ENCODE data around the gene COLQ.
"Not testable (repeated sequence)": the region's sequence is repeated elsewhere in the genome, so short reads cannot be mapped to it uniquely, and the experiment has no call there.

The COLQ gene

DNA sequence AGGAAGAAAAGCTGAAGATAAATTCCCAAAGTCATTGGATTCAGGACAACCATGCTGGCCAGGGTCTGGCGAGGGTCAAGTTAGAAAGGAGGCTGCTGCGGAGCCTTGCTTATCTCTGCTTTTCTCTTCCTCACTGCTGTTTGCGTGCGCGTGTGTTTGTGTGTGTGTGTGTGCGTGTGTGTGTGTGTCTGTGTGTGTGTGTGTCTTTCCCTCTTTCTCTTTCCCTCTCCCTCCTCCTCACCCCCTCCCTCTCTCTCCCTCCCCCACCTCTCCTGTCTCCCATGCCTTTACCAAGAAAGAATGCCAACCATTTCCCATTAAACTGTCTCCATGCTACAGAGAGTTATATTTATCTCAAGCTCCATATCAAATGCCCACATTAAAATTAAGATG lies at the start of gene COLQ:
Gene COLQ, minus strand, starts transcription at position 134 of the 393 bp plus-strand sequence. Its CDS starts 81 bp downstream, at position 53.
- no peak for DNase-seq (ENCODE audit: low read depth)

DNA sequence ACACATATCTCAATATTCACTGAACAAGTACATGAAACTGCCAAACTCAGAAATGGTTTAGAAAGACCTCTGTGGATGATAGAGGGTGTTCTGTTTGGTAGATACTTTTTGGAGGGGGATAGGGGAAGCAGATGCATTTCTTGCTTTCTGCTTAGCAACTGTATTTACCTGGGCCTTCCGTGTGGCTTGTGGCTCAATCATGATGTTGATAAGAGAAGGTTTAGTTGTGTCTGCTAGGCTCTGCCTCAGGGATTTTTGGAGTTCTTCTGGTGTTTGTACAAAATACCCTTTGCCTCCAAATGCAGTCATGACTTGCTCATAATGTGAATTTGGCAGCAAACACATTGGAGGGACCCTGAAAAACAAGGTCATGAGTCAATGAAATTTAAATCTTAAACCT lies 41.7 kb upstream of the COLQ start:
- no peak for DNase-seq (ENCODE audit: low read depth)

DNA sequence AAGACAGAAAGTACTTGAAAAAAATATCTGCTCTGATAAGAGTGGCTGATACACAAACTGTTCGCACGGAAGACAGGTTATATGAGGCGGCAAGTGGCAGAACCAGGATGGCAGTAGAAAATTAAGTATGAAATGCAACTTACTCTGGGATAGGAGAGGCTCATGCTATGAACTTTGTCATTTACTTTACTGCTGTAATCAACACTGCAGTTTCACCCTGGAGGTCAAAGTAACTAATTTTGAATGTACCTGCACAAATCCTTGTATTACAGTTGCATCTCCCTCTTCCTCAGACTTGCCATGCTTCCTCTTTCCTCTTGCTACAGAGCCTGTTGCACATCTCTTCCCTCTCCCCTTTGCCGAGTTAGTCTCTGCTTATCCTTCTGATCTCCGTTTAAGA lies 41.1 kb upstream of the COLQ start:
- DNase-seq (ENCODE audit: low read depth), result no peak

DNA sequence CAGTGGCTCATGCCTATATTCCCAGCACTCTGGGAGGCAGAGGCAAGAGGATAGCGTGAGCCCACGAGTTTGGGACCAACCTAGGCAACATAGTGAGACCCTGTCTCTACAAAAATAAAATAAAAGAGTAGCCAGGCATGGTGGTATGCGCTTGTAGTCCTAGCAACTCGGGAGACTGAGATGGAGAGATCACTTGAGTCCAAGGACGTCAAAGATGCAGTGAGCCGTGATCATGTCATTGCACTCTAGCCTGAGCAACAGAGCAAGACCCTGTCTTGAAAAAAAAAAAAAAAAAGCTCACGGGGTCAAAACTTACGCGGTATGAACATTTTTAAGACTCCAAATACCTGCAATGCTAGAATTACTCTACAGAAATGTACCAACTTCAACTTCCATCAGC lies 37.1 kb upstream of the COLQ start:
- DNase-seq (ENCODE audit: low read depth), result no peak

DNA sequence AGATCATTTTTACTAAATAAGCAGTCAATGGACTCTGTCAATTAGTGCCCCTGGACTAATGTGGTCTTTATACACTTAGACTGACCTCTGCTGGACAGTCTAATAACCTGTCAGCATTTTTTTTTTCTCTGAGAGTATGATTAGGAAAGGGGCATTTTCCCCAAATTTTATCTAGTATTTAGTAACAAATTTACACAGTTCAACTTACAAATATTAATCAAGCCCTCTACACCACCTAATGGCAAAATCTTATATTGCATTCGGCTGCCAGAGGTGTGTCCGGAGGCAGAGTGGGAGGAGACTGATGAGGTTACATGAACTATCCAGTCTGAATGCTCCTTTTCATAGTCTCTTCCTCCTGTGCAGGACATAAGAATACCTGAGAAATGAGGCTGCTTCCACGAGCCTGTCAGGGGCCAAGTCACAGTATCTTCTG lies 36.0 kb upstream of the COLQ start:
- peak; percentile 53 for DNase-seq (ENCODE audit: low read depth)

DNA sequence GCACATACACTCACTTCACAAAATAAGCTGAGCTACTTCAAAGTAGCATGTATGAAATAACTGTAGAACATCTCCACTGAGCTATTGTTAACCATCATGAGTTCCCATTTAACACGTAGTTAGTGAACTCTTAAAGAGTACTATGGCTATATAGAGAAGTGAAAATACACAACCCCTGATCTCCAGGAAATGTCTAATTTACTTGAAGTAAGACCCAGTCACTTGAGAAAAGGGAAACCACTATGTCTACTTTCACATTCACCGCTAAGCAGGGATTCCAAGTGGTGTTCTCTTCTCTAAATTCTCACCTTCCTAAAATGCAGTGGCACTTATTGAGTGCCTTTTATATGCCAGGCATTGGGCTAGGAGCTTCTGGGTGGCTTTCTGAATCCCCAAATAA lies 35.0 kb upstream of the COLQ start:
- DNase-seq (ENCODE audit: low read depth), result no peak

DNA sequence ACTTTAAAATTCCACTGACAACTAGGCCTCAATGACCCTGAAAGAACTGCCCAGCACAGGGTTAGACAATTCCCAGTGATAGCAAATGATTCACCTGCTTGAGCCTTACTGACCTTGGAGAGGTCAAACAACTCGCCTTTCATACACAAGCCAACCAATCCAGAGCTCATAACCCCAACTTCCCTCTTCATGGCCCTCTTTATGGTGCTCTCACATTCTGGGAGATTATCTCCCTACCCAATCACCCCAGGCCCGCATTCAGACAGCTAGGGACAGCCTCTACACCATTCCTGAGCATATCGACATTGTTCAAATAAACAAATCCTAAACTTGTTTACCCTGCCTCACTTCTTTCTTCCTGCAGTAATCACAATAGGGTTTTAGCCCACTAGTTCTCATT lies 32.2 kb upstream of the COLQ start:
- DNase-seq (ENCODE audit: low read depth), result no peak

DNA sequence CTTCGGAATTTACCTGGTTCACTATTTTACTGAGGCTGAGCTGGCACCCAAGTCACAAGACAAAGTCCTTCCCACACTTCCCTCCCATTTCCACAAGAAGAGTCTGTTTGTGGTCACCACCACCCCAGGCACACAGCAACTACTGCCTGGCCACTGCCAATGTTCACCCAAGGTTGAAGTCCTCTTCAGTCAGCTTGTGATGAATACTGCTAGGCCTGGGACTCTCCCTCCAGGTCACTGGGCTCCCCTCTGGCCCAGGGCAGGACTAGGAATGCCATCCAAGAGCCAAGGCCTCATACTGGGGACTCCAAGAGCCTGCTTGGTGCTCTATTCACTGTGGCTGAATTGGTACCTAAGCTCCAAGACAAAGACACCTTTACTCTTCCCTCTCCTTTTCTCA lies 30.4 kb upstream of the COLQ start:
- no peak for DNase-seq (ENCODE audit: low read depth)

DNA sequence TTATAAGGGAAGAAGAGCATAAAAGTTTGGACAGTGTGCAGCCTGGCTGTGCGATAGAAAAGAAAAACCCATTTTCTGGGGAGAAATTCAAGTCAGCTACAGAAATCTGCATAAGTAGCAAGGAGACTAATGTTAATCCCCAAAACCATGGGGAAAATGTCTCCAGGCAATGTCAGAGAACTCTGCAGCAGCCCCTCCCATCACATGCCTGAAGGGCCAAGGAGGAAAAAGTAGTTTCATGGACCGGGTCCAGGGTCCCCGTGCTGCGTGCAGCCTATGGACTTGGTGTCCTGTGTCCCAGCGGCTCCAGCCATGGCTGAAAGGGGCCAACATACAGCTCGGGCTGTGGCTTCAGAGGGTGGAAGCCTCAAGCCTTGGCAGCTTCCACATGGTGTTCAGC lies 28.3 kb upstream of the COLQ start:
- DNase-seq (ENCODE audit: low read depth), result no peak

DNA sequence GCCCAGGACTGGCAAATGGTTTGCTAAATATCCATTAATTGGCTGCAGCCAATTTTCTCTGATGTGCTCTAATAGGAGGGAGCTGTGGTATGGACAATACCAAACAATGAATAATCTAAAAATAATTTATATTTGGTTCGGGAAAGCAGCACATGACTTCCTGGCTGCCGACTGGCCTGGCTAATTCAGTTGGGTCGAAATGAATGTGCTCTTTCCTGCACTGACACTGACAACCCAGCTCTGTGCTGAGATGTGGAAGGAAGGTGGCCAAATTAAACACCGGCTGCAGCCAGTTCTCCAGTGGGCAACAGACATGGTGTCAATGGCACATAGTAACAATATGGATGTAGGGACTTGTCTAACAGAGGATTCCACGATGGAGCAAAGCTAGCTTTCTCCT lies 21.1 kb upstream of the COLQ start:
- no peak for DNase-seq (ENCODE audit: low read depth)

DNA sequence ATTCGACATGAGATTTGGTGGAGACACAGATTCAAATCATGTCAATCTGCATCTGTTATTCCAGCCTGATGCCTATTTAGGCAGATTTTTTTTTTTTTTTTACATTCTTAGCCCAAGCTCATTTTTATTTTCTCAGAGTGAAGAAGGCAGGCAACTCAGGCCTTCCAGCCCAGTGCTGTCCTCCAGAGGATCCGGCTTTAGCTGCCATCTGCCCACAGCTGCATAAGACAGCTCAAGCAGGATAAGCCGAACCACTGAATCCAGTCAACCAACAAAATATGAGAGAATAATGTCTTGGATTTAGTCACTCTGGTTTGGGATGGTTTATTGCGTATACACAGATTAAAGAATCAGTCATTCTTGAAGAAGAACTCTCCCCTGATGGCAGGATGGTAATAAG lies 19.9 kb upstream of the COLQ start:
- no peak for DNase-seq (ENCODE audit: low read depth)

DNA sequence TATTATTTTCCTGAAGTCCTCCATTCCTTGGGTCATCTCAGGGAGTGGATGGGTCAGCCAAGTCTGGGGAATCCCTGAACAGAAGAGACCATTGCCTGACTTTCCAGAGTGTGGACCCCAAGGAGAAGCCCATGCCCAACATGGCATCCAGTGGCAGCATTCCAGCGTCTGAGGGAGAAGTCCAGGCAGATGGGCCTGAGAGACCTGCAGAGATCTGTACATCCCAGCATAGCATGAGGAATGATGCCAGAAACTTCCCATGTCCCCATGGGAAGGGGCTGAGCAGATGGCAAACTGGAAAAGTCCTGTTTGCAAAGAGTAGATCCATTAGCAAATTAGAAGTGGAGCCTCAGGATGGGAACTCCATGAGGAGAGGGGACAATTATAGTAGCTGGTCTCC lies 17.6 kb upstream of the COLQ start:
- no peak for DNase-seq (ENCODE audit: low read depth)

DNA sequence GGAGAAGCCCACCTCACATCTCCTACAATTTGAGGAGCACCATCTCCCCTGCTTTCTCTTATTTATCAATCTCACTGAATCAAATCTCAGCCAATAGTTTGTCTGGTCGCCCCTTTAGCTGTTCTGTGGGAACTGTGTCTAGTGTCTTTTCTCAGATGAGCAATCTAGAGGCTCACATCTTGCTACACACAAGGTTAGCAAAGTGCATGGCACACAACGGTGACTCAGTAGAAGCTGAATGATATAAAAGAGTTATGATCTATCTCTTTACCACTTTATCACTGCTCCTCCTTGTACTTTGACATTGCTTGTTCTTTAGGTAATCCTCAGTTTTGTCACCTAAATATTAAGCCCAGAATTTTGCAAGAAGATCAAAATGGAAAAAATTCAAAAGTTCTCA lies 16.8 kb upstream of the COLQ start:
- DNase-seq (ENCODE audit: low read depth), result no peak

DNA sequence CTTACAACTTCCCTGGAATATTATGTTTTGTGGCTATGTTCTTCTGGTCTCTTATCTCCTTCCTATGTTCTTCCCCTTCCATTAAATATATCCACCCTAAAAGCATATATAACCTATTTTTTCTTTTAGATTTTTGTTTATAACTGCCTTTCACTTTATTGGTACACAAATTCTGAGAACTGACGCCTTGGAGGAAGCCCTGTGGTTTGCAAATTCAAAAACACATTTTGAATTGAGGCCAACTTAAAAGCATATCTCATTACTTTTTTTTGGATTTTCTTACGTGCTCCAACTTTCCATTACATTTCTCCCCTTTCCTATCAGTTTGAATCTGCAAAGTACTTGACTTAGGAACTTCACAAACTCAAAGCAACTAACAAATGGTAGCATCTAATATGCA lies 15.3 kb upstream of the COLQ start:
- DNase-seq (ENCODE audit: low read depth), result no peak

DNA sequence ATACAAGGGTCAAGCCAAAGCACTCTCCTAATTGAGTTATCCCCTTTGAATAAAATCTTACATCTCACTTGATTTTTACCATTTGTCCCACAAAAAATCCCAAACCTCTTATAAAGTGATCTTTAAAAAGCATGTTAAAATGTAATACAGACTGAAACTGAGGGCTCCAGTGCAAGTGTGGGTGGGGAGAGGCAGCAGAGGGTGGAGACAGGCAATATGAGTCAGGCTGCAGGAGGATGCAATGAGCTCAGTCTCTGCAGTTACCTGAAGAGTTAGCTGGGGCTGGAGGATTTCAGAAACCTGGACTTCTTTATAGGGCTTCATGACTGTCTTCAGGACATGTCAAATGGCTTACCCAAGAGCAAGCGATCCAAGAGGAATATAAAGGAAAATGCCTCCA lies 14.2 kb upstream of the COLQ start:
- DNase-seq (ENCODE audit: low read depth), result no peak

DNA sequence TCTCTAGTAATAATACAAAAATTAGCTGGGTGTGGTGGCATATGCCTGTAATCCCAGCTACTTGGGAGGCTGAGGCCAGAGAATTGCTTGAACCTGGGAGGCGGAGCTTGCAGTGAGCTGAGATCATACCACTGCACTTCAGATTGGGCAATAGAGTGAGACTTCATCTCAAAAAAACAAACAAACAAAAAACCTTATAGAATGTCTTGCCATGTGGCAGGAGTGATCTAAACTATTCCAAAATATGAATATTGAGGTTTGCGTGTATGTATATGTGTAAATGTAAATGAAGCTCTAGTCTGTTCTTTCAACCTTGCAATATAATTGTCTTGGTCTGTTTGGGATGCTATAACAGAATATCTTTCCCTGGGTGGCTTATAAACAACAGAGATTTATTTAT lies 11.1 kb upstream of the COLQ start:
- not testable (repeated sequence) for DNase-seq (ENCODE audit: low read depth)

DNA sequence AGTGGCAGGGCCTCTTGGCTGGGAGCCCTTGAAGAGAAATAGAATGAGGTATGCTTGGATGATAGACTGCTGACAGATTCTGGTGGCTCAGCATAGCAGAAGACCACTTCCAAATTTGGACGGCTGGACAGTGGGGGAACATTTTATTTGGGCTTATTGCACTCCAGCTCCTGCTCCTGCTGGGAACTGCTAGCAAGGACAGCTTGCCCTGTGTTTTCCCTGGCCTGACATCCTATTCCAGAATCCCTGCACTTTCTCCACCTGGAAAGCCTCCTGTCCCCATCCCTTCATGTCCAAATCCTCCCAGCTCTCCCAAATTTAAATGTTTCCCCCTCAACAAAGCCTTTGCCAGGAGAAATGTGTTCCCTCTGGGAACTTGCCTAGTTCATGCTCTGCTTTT lies 9.8 kb upstream of the COLQ start:
- DNase-seq (ENCODE audit: low read depth), result no peak

DNA sequence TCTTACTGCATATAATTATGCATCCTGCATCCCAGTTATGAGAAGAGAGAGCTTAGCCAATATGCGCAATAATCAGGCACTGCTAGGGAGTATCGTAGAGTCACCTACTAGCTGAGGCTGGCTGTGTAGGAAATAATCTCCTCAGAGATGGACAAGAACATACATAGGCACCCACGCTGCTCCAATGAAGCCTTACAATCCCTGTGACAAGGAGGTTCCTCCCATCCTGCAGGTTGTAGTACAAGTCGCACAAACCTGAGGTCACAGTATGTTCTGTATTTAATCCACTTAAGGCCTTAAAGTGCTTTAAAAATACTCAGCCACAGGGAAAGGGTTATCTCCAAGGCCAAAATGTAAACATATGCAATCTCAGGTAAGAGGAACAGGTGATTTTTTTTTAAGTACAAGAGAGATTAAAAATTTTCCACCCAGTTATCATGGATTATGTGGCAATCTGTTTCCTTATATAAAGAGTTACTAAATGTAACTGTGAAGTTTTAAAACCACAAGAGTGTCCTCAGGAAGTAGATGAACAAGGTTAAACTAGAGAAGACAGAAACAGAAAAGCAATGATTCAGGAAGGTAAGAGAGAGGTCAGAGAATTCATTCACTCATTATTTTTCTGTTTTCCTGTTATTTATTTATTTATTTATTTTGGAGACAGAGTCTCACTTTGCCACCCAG lies 7.5 kb upstream of the COLQ start:
- no peak for DNase-seq (ENCODE audit: low read depth)

DNA sequence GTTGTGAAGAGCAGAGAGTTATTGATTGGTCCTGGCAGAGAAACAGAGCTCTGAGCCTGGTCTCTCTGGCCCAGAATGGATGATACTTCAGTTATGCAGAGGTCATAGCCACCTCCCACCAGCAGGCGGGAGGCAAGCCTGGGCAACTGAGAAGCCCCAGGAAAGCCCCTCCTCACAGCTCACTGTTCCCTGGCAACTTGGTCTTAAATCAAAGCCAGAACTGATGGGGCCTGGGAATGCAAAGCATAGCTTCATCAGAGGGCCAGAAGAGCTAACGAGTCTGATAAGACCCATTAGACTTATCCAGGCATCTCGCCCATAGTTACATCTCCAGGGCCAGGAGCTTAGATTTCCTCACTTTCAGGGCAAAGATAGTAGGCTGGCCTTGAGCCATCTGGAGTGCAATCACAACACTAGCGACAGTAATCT lies 5.5 kb upstream of the COLQ start:
- no peak for DNase-seq (ENCODE audit: low read depth)

DNA sequence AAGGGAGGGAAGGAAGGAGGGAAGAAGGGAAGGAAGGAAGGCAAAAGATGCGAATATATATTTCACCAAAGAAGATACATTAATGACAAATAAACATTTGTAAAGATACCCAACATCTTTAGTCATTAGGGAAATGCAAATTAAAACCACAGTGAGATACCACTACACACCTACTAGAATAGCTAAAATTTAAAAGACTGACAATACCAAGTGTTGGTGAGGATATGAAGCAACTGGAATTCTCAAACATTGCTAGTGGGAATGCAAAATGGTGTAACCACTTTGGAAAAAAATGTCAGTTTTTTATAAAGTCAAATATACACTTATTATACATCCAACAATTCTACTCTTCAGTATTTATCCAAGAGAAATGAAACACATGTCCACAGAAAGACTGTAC lies 4.3 kb upstream of the COLQ start:
- DNase-seq (ENCODE audit: low read depth), result no peak

DNA sequence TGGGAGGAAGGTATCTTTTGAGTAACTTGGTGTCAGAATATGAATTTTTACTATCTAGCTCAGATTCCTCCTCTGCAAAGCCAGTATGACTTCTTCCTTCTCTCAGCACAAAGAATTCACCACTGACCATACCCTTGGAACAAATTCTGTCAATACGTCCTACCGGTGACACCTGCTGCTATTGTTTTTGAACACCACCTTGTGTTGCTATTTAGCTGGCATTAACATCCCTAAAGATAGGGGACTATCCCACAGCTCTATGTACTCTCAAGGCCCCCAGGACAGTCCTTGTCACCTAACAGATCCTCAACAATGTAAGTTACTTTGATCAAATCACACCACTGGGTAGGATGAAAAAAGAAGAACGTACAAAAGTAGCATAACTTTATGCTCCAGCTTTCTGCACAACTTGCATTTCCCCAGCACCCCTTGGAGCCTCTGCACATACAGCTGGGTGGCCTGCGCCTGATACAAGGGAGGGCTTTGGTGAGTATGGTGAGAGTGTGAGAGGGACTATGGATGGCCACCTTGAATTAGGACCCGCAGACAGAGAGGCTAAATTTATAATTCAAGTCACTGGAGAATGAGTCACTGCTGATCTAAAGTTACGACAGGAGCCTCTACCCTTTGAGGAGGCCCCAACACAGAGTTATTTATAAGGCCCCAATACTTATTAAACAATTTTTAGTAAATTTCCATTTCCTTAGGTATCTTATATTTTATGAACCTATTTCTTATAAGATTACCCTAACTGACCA lies 2.3 kb upstream of the COLQ start:
- DNase-seq (ENCODE audit: low read depth), result no peak

DNA sequence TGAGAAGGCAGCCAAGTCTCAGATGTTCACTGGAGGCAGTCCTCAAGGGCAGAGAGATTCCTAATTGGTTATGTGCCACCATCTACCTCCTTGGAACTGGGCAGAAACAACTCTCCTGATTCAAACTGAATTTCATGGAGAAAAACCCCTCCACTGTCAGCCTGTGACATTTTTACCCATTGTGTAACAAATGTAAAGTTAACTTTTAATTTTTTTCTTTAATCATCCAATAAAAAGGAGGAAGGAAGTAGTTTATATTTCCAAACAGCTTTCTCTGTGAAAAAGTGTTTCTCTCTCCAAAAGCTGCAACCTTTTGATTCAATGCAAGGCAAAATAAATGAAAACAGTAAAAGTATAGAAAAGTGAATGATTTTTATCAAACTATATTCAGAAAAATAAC lies 510 bp upstream of the COLQ start:
- DNase-seq (ENCODE audit: low read depth), result no peak

DNA sequence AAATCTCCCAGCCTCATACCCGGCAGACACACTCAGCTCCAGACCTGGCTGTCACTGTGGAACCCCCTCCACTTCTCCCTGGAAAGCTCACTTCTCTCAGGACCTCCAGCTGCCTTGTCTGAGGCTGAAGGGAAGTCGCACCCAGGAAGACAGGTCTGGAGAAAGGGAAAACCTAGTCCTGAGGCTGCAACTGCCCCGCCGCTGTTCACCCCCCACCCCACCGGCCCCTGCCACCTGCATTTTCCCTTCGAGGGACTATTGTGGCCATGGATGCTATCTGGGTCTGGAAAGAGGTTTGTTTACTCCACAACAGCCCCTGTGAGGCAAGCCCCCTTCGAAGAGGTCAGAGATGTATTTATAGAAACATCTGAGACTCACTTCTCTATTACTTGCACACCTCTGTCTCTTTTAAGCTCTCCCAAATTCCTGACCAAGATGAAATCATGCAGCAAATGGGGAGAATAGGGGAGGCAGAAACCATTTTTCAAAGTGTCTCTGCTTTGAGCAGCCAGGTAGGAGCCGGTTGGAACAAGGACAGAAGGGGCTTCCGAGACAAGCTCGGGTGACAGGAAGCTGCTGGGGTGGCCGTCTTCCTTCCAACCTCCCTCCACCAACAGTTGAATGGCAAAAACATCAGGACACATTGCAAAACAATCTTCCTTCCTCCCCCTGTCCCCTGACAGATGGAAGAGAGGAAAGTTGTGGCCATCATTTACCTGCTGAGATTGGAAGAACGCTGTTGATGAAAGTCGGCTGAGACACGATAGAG lies 518 bp downstream of the COLQ start:
- no peak for DNase-seq (ENCODE audit: low read depth)

All from HS-5 (cell line).